Body of pancreas (tissue), 4 donors: Measurements from ENCODE around the gene ART5. TPM values are rescaled to one million over a fixed set of nuclear protein-coding genes. Genes with fewer than 3 reads are reported as not detected.

Source experiments
- ATAC-seq: fragments of 150-250 bp; one replicate; pipeline ENCODE4 v1.9.1; 2016
- DNase-seq, 4 donors: peaks; one replicate each; pipeline ENCODE4 v3.0.0-alpha.2; 2019
- H3K27ac ChIP-seq, 4 donors: fragments of 200-600 bp; sonication (generic); 1 replicate in 3 of 4; 2 replicates in 1 of 4; pipeline versions ENCODE4 v1.5.1 to v1.6.1; 2016 to 2019; ENCODE audit warnings: mild to moderate bottlenecking in 1 of 4, mixed read lengths in 1 of 4, moderate library complexity in 1 of 4
- H3K27me3 ChIP-seq, 2 donors: fragments of 200-600 bp; sonication (generic); one replicate each; pipeline ENCODE4 v1.6.0; 2016; ENCODE audit warnings: mild to moderate bottlenecking in 1 of 2
- H3K36me3 ChIP-seq, 2 donors: fragments of 200-600 bp; sonication (generic); replicated peaks in 1 of 2; 2 replicates each; pipeline ENCODE4 v1.5.1; 2016; ENCODE audit warnings: low read depth in 2 of 2; ENCODE audit not compliant: insufficient read depth in 1 of 2
- H3K4me1 ChIP-seq: fragments of 200-600 bp; sonication (generic); one replicate; pipeline ENCODE4 v1.6.0; 2016
- H3K4me3 ChIP-seq, 2 donors: fragments of 200-600 bp; sonication (generic); 1 replicate in 1 of 2; 2 replicates in 1 of 2; pipeline ENCODE4 v1.5.1; 2016 to 2019
- H3K9me3 ChIP-seq, 3 donors: fragments of 200-600 bp; sonication (generic); 1 replicate in 2 of 3; 2 replicates in 1 of 3; pipeline ENCODE4 v1.5.1; 2016
- CTCF ChIP-seq, 7 experiments: fragments of 450-650 bp in 4 of 7; fragments of 200-600 bp in 3 of 7; sonication (generic) in 3 of 7; IDR thresholded peaks; one replicate each; pipeline ENCODE4 v1.5.1; 2016 to 2019; ENCODE audit warnings: antibody characterized with exemption in 7 of 7
- POLR2A ChIP-seq, 3 donors: fragments of 450-650 bp; IDR thresholded peaks; one replicate each; pipeline ENCODE4 v1.6.1; 2016; ENCODE audit warnings: antibody characterized with exemption in 3 of 3, mild to moderate bottlenecking in 2 of 3
- WGBS, 2 donors: methylation state at CpG; one replicate each; pipeline ENCODE4 v1.1.5; 2017; 5-methylcytosine and 5-hydroxymethylcytosine counted together
- intact Hi-C: fragments of 100-400 bp; cut with DNase I; formaldehyde crosslinking; loops from one replicate; pipeline ENCODE4 v1.15.1; 2023
- total RNA-seq, 2 donors: library from RNA; depleted of rRNA; stranded (reverse); fragments of >200 nt; gene quantifications; one replicate each; pipeline ENCODE4 v1.1.0, GENCODE V29; 2016

The ART5 gene
- total RNA-seq, 2 donors from 2014 or later: not detected

DNA sequence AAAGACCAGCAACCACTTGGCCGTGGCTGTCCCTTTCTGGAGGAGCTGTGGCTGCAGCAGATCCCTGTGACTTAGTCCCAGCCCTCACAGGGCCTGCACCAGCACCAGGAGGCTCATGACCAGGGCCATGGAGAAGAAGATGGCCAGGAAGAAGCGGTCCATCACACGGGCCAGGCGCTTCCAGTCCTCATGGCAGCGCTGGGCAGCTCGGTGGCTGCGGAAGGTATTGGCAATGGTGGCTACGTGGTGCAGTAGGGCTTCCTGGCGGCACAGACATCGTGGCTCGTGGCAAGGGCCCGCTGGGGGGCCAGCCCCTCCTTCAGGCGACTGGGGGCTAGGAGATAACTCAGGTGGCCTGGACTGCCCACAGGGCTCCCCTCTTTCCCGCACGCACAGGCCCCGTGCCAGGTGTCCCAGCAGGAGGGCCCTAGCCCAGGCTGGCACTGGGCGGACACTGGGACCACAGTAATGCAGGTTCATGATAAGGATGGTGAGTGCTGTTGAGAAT lies 24.3 kb upstream of the ART5 start:
- ATAC-seq (no peak), DNase-seq (no peak)
- Histone ChIP-seq H3K27ac (no peak overlapping the region), H3K27me3 (no peaks in the 10 kb centered on the region), H3K4me1 (no peaks in the 10 kb centered on the region), H3K9me3 (no peaks in the 10 kb centered on the region), H3K4me3 (no peak overlapping the region), H3K36me3 (peaks cover 0 to under 1% of the 10 kb centered on the region in 2 donors)
- WGBS, 2 donors: 83 to 94% methylated on average over 6 to 17 of the region's 17 CpGs
- TF ChIP-seq POLR2A (IDR thresholded peaks at IDR 0.05) (no peak), CTCF (IDR thresholded peaks at IDR 0.05) (no peak)
- intact Hi-C loops: no loop called here

- intact Hi-C loops: no loop called here
- TF ChIP-seq POLR2A (IDR thresholded peaks at IDR 0.05) (no peak), CTCF (IDR thresholded peaks at IDR 0.05) (no peak)
- ATAC-seq (no peak), DNase-seq (no peak)
- Histone ChIP-seq H3K27ac (no peak overlapping the region), H3K4me1 (no peaks in the 10 kb centered on the region), H3K9me3 (no peaks in the 10 kb centered on the region), H3K36me3 (no peaks in the 10 kb centered on the region), H3K27me3 (no peaks in the 10 kb centered on the region), H3K4me3 (no peak overlapping the region)
- WGBS, 2 donors: 80 to 94% methylated on average over 6 of the region's 6 CpGs
These were observed 23.7 kb upstream of the ART5 start for GRCh38 chr11:3665336-3666022.

DNA sequence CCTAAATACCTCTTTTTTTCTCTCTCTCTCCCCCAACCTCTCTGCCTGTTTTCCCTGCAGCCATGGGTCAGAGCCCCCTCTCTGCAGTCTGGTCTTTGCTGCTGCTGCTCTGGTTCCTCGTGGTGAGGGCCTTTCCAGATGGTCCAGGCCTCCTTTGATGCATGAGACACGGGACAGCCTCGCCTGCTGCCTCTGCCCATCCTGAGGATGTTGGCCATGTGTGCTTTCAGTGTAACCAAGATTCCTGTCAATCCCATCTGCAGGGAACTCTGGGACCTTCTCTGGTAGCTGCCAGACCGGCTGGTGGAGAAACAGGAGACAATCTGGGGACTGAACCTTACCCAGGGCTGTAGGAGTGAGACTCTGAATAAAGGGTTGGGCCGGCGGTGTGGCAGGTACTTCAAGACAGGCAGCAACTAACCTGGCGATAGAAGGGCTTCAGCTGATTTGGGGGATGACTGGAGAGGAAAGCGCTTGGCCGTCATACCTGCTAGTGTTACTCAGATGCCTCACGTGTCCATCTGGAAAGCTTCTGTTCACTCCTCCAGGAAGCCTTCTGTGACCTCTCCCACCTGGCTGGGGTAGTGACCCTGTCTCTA lies 22.3 kb upstream of the ART5 start:
- Histone ChIP-seq H3K9me3 (no peaks in the 10 kb centered on the region), H3K4me1 (no peaks in the 10 kb centered on the region), H3K27ac (no peak overlapping the region), H3K4me3 (no peak overlapping the region), H3K36me3 (no peaks in the 10 kb centered on the region), H3K27me3 (no peaks in the 10 kb centered on the region)
- TF ChIP-seq CTCF (IDR thresholded peaks at IDR 0.05): no peak
- no peak for TF ChIP-seq POLR2A (IDR thresholded peaks at IDR 0.05)
- WGBS, 2 donors: 80 to 85% methylated on average over 10 of the region's 10 CpGs
- intact Hi-C loops: no loop called here
- no peak for ATAC-seq
- DNase-seq: no peak

GRCh38 chr11:3662856-3663255 lies 21.1 kb upstream of the ART5 start:
- Histone ChIP-seq H3K27me3 (no peaks in the 10 kb centered on the region), H3K9me3 (no peaks in the 10 kb centered on the region), H3K4me3 (no peak overlapping the region), H3K4me1 (no peaks in the 10 kb centered on the region), H3K27ac (no peak overlapping the region), H3K36me3 (no peaks in the 10 kb centered on the region)
- TF ChIP-seq CTCF (IDR thresholded peaks at IDR 0.05) (no peak), POLR2A (IDR thresholded peaks at IDR 0.05) (no peak)
- intact Hi-C loops: no loop called here
- ATAC-seq (no peak), DNase-seq (no peak)

DNA sequence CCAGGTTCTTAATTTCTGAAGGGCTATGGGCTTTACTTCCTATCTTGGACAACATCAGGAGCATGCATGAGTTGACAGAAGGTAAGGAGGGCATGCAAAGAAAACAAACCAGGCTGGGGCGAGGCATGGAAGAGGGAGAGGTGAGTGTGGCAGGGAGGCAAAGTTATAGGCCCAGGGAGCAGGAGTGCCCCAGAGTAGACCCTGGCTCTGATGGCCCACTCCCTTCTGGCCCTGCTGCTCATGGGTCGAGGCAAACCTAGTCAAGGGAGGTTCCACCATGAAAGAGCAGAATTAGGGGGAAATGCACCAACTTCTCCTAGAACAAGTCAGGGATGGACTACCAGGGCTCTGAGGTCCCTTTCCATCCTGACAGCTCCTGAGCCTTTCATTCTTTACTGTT lies 19.2 kb upstream of the ART5 start:
- Histone ChIP-seq H3K4me1 (no peaks in the 10 kb centered on the region), H3K27me3 (no peaks in the 10 kb centered on the region), H3K27ac (no peak overlapping the region), H3K4me3 (no peak overlapping the region), H3K9me3 (no peaks in the 10 kb centered on the region), H3K36me3 (no peaks in the 10 kb centered on the region)
- 86 to 100% methylated on average over 2 of the region's 2 CpGs for WGBS, 2 donors
- TF ChIP-seq CTCF (IDR thresholded peaks at IDR 0.05) (no peak), POLR2A (IDR thresholded peaks at IDR 0.05) (no peak)
- DNase-seq (peak in 1 of 4 donors; percentile 2), ATAC-seq (no peak)
- intact Hi-C loops: no loop called here
